Measurements from ENCODE around the gene TNFRSF13B. TPM values are rescaled to one million over a fixed set of nuclear protein-coding genes. Genes with fewer than 3 reads are reported as not detected.
"Not testable (repeated sequence)": the region's sequence is repeated elsewhere in the genome, so short reads cannot be mapped to it uniquely, and the experiment has no call there.

The TNFRSF13B gene
- total RNA-seq, 1 experiment from 2014 or later: not detected

DNA sequence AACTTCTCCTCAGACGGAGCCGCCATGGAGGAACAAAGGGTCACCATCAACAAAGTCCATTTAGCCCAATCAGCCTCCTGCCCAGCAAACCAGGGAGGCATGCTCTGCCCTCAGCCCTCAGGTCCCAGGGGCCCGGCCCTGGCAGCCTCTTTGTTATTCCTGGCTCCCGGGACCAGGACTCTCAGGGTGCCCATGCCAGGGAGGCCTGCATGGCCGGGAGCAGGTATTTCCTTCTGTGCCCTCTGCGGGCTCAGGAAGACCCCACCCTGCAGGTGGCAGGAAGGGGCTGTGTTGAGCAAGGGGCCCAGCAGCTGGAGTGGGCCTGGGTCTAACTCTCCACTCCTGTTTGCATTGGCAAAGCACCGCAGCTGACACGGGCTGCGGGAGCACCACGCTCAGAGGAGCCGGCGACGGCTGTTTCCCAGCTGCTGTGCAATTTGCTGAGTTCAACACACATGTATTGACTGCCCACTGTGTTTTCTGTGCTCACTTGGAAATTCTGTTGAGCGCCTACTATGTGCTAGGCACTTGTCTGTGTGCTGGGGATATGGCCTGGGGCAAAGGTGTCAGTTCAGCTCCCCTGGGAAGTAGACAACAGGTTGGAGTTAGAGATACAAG, 33.2 kb upstream of the TNFRSF13B start:
- intact Hi-C loops (cut with micrococcal nuclease; ENCODE audit: unreplicated experiment); CTCF ChIA-PET; H3K4me3 Mint-ChIP-seq (ENCODE audit: low read depth, unreplicated experiment); H3K27ac Mint-ChIP-seq (ENCODE audit: unreplicated experiment); H3K27me3 Mint-ChIP-seq (ENCODE audit: unreplicated experiment); BruUV-seq (replicated peaks); H3K9me3 Mint-ChIP-seq (ENCODE audit: low read depth, unreplicated experiment); DNase-seq; H3K36me3 Mint-ChIP-seq (ENCODE audit: insufficient read depth, unreplicated experiment): not testable (repeated sequence)
- H3K4me1 Mint-ChIP-seq (ENCODE audit: low read depth, unreplicated experiment): peaks cover 26% of the 10 kb centered on the region

DNA sequence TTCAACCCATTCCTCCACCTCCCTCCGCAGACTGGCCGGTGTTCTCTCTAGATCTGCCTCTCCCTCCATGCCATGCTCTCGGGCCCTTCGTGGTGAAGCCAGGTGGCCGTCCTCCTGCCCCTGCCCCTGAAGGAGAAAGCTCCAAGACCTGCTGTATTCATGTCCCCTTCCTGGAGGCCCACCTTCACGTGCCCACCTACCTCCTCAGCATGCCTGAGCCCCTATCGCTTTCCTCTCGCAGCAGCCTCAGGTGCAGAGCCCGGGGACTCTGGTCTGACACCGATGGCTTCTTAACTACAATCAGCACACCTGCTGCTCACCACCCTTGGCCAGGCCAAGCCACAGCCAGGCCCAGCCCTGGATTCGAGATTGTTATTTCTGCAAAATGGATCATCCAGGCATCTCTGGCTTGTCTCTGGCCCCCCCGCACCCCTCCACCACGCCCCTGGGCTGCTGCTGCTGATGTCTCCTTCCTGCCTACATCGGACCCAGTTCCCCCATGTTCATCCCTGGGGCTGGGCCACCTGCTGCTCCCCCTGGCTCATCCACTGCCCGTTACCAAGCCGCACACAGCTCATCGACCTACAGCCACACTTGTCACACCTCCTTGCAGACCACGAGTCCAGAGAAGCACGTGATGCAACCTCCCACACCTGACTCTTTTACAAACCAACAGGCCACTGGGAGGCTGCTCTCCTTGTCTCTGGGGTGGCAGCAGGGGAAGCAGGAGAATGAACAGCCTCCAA, 32.5 kb upstream of the TNFRSF13B start:
- Mint-ChIP-seq H3K36me3 (ENCODE audit: insufficient read depth, unreplicated experiment) (no peaks in the 10 kb centered on the region), H3K4me3 (ENCODE audit: low read depth, unreplicated experiment) (no peak overlapping the region), H3K4me1 (ENCODE audit: low read depth, unreplicated experiment) (peaks cover 19% of the 10 kb centered on the region), H3K9me3 (ENCODE audit: low read depth, unreplicated experiment) (no peaks in the 10 kb centered on the region), H3K27me3 (ENCODE audit: unreplicated experiment) (no peaks in the 10 kb centered on the region), H3K27ac (ENCODE audit: unreplicated experiment) (no peak overlapping the region)
- no peak for DNase-seq
- CTCF ChIA-PET: no interaction called here
- intact Hi-C loops (cut with micrococcal nuclease; ENCODE audit: unreplicated experiment): no loop called here
- TF ChIP-seq, protein P1, sequence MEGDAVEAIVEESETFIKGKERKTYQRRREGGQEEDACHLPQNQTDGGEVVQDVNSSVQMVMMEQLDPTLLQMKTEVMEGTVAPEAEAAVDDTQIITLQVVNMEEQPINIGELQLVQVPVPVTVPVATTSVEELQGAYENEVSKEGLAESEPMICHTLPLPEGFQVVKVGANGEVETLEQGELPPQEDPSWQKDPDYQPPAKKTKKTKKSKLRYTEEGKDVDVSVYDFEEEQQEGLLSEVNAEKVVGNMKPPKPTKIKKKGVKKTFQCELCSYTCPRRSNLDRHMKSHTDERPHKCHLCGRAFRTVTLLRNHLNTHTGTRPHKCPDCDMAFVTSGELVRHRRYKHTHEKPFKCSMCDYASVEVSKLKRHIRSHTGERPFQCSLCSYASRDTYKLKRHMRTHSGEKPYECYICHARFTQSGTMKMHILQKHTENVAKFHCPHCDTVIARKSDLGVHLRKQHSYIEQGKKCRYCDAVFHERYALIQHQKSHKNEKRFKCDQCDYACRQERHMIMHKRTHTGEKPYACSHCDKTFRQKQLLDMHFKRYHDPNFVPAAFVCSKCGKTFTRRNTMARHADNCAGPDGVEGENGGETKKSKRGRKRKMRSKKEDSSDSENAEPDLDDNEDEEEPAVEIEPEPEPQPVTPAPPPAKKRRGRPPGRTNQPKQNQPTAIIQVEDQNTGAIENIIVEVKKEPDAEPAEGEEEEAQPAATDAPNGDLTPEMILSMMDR (IDR thresholded peaks at IDR 0.05; ENCODE audit: unreplicated experiment): no peak
- no TSS peak for BruUV-seq (replicated peaks)

- H3K9me3 Mint-ChIP-seq (ENCODE audit: low read depth, unreplicated experiment); CTCF ChIA-PET; H3K27me3 Mint-ChIP-seq (ENCODE audit: unreplicated experiment); BruUV-seq (replicated peaks); H3K36me3 Mint-ChIP-seq (ENCODE audit: insufficient read depth, unreplicated experiment); DNase-seq; H3K4me3 Mint-ChIP-seq (ENCODE audit: low read depth, unreplicated experiment); intact Hi-C loops (cut with micrococcal nuclease; ENCODE audit: unreplicated experiment); H3K27ac Mint-ChIP-seq (ENCODE audit: unreplicated experiment): not testable (repeated sequence)
- peaks cover 14% of the 10 kb centered on the region for H3K4me1 Mint-ChIP-seq (ENCODE audit: low read depth, unreplicated experiment)
Measured at GRCh38 chr17:17002731-17003715, 31.1 kb upstream of the TNFRSF13B start.

- peak; percentile 83 for DNase-seq
- no TSS peak for BruUV-seq (replicated peaks)
- H3K36me3 Mint-ChIP-seq (ENCODE audit: insufficient read depth, unreplicated experiment): no peaks in the 10 kb centered on the region
- no peaks in the 10 kb centered on the region for H3K27me3 Mint-ChIP-seq (ENCODE audit: unreplicated experiment)
- CTCF ChIA-PET: no interaction called here
- no peak overlapping the region for H3K4me3 Mint-ChIP-seq (ENCODE audit: low read depth, unreplicated experiment)
- no peaks in the 10 kb centered on the region for H3K9me3 Mint-ChIP-seq (ENCODE audit: low read depth, unreplicated experiment)
- H3K4me1 Mint-ChIP-seq (ENCODE audit: low read depth, unreplicated experiment): peaks cover 14% of the 10 kb centered on the region
- TF ChIP-seq, protein P1 (IDR thresholded peaks at IDR 0.05; ENCODE audit: unreplicated experiment): peak; percentile 74
- intact Hi-C loops (cut with micrococcal nuclease; ENCODE audit: unreplicated experiment): no loop called here
- H3K27ac Mint-ChIP-seq (ENCODE audit: unreplicated experiment): no peak overlapping the region
Measured at GRCh38 chr17:17001874-17002520, 30.1 kb upstream of the TNFRSF13B start.
